Spleen (tissue), 7 donors: Measurements from ENCODE around the gene VCL.

Source experiments
- POLR2A ChIP-seq, 3 donors: fragments of 450-650 bp; IDR thresholded peaks; one replicate each; pipeline ENCODE4 v1.5.1; 2017; ENCODE audit warnings: antibody characterized with exemption in 3 of 3, mild to moderate bottlenecking in 1 of 3
- POLR2AphosphoS5 ChIP-seq, 3 donors: sonication (generic); formaldehyde crosslinking; IDR thresholded peaks; one replicate each; pipeline ENCODE4 v1.5.1; 2017; ENCODE audit warnings: antibody characterized with exemption in 3 of 3
- TF ChIP-seq, protein P1 (sequence below), 11 experiments: fragments of 200-600 bp in 7 of 11; fragments of 450-650 bp in 4 of 11; sonication (generic) in 4 of 11; IDR thresholded peaks in 8 of 11; conservative IDR thresholded peaks in 3 of 11; 1 replicate in 7 of 11; 2 replicates in 4 of 11; pipeline versions ENCODE4 v1.4.0 to v1.8.0; 2016 to 2021; ENCODE audit warnings: antibody characterized with exemption in 11 of 11, inconsistent platforms in 4 of 11, mild to moderate bottlenecking in 1 of 11
- donor health status: DM: no; HTN: no; CAD: no; lungs with moderate emphysema.
- donor health status: DM: no; HTN: no; CAD: no.
- donor health status: DM: no; HTN: no; CAD: no.

- TF ChIP-seq, protein P1, sequence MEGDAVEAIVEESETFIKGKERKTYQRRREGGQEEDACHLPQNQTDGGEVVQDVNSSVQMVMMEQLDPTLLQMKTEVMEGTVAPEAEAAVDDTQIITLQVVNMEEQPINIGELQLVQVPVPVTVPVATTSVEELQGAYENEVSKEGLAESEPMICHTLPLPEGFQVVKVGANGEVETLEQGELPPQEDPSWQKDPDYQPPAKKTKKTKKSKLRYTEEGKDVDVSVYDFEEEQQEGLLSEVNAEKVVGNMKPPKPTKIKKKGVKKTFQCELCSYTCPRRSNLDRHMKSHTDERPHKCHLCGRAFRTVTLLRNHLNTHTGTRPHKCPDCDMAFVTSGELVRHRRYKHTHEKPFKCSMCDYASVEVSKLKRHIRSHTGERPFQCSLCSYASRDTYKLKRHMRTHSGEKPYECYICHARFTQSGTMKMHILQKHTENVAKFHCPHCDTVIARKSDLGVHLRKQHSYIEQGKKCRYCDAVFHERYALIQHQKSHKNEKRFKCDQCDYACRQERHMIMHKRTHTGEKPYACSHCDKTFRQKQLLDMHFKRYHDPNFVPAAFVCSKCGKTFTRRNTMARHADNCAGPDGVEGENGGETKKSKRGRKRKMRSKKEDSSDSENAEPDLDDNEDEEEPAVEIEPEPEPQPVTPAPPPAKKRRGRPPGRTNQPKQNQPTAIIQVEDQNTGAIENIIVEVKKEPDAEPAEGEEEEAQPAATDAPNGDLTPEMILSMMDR (IDR thresholded peaks at IDR 0.05 in 8 of 11, conservative IDR thresholded peaks at IDR 0.05 in 3 of 11): no peak
- TF ChIP-seq POLR2A (IDR thresholded peaks at IDR 0.05) (no peak), POLR2AphosphoS5 (IDR thresholded peaks at IDR 0.05) (no peak)
These were observed 119.8 kb downstream of the VCL start for GRCh38 chr10:74117738-74118137.
